NCI-H1436 (cell line): Measurements from ENCODE around the gene ZNF579.

Source experiments
- DNase-seq: peaks from one replicate; lab custom pipeline; 2025; lab: John Stamatoyannopoulos, UW

ZNF579 gene

DNA sequence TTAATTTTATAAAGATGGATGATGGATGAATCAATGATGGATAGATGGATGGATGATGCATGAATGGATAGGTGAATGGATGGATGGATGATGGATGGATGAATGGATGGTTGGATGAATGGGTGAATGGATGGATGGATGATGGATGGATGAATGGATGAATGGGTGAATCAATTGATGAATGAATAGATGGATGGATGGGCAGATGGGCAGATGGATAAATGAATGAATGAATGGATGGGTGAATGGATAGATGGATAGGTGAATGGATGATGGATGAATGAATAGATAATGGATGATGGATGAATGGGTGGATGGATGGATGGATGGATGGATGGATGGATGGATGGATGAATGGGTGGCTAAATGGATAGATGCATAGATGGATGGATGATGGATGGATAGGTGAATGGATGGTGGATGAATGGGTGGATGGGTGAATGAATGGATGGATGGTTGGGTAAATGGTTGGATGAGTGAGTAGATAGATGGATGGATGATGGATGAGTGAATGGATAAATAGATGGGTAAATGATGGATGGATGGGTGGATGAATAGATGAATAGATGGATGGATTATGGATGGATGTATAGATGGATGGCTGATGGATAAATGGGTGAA, 12.8 kb downstream of the ZNF579 start:
- DNase-seq, result no peak

DNA sequence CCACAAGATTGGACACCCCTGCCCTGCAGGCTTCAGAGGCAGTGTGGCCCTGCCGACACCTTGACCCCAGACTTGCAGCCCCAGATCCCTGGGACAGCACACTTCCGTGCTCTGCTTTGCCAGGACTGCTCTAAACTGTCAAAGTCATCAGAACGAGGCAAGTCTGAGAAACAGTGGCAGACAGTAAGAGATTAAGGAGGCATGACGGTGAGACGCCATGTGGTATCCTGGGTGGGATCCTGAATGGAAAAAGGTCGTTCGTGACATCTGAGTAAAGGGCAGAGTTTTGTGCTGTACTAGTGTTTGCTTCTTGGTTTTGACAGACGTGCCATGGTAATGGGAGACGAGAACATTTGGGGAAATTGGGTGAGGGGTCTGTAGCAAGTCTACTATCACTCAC, 13.8 kb downstream of the ZNF579 start:
- DNase-seq, result no peak

DNA sequence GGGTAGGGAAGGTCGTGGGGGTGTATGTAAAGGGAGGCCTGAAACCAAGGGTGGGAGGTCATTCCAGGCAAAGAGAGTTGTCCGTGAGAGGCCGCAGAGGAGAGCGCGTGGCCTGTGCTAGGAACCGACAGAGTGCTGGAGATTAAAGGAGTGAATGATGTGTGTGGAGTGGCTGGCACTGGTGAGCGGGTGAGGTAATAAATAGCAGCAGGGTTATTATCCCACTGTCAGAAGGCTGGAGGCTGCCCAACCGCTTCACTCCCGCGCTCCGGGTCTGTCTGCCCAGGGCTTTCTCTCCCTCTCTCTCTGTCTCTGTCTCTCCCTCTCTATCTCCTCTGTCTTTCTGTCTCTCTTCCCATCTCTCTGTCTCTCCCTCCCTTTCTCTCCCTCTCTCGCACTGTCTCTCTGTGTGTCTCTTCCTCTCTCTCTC, 17.4 kb downstream of the ZNF579 start:
- DNase-seq, result no peak

DNA sequence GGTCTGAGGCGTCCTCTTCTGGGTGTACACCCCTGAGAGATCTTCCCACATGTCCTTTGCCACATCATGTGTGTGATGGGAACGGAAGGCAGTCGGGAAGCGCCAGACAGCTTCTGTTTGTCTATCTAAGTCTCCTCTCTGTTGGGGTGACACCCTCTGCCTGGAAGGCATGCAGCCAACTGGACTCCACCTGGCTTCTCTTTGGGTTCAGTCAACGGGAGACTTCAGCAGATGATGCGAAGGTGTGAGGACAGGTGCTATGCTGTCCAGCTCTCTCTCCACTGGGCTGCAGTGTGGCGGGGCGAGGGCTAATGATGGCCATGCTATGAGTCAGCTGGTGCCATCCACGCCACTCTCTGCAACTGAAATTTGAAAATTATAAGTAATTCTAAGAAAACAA, 21.0 kb downstream of the ZNF579 start:
- DNase-seq, result no peak

DNA sequence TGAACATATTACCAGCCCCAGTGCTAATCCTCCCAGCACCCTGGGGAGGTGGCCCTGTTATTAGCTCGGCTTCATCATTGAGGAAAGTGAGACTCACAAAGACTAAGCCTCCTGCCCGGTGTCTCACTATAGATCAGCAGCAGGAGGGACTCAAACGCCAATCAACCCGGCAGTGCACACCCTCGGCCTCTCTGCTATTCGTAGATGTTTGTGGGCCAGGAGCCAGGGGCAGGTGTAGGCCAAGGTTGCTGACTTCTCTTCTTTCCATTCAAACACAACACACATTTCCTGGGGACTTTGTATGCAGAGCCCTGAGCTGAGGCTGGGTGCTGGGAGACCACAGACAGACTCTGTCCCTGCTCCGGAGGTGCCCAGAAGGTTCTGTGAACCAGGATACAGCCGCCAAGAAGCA, 25.9 kb downstream of the ZNF579 start:
- no peak for DNase-seq

DNA sequence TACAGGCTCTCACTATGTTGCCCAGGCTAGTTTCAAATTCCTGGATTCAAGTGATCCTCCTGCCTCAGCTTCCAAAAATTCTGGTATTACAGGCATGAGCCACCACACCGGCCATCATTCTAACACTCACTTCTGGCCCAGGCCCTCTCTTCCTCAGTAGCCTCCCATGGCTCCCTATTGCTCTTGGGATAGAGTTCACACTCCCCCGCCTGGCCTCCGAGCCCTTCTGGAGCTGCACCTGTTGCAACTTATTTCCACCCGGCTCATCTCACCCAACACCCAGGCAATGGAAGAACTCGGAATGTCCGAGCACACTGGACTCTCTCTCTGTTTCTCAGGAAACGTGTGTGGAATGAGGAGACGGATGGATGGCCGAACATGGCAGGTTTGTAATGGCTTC, 26.3 kb downstream of the ZNF579 start:
- no peak for DNase-seq

DNA sequence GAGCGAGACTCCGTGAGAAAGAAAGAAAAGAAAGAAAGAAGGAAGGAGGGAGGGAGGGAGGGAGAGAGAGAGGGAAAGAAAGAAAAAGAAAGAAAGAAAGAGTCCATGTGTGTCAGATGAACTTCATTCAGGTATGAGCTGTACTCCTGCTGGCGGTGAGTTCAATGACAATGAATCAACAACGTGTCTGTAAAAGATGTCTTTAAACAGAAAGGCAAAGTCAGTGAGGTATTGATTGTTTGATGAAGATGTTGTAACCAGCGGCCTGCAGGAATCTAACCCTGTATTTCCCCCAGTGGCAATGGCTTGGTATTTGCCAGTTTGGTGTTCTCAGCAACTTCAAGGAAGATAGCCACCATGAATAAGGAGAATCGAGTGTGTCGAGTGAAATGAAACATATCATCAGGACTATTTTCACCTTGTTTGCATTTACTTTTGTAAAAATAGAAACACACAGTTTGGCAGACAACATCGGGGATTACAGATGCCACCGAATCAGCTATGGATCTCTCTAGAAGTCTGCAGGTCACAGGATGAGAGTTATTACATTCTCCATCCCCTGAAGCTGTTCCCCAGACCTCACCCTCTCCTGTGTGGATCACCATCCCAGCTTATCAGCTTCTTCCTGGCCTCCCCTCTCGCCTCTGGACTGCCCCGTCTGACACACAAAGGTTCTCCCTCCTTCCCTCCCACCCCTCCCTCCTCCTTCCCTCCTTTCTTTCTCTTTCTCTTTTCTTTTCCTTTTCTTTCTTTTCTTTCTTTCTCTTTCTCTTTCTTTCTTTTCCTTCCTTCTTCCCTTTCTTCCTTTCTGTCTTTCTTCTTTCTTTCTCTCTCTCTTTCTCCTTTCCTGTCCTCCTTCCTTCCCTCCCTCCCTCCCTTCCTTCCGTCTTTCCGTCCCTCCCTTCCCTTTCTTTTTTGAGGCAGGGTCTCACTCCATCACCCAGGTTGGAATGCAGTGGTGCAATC, 27.1 kb downstream of the ZNF579 start:
- DNase-seq, result no peak

DNA sequence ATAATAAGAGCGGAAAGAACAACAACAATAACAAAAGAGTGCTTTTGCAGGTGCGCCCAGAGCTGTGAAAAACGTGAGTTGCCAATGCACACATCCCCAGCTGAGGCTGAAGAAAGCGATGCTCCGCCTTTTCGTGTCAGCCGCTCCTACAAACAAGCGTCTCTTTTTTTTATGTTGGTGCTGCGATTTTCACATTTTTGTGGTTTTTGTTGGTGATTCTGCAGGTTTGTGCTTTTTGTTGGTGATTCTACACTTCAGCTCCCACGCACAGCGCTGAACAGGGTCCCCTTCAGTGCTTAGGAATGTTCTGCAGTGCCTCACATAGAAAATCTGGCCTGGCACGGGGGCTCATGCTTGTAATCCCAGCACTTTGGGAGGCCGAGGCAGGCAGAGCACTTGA, 28.0 kb downstream of the ZNF579 start:
- DNase-seq, result no peak

DNA sequence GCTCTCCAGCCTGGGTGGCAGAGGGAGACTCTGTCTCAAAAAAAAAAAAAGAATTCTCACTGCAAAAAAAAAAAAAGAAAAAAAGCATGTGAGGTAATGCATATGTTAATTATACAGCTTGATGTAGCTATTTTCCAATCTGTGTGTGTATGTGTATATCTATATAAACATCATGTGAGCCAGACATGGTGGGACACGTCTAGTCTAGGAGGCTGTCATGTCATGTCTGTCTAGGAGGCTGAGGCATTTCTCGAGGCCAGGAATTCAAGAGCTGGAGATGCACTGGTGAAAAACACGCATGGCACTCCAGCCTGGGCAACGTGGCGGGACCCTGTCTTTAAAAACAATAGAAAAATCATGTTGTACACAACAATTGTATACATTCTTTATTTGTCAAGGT, 28.4 kb downstream of the ZNF579 start:
- no peak for DNase-seq

DNA sequence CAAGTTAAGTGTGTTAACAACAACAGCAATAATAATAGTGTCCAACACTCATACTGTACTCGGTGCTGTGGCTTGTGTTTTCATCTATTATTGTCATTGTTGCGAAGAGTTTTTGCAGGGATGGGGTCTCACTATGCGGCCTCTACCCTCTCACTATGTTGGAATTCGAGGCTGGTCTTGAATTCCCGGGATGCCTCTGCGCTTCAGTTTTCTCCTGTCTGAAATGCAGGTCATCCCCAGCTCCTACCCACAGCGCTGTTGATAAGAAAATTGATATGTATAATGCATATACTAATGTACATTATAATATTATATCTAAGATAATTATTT, 30.4 kb downstream of the ZNF579 start:
- no peak for DNase-seq

DNA sequence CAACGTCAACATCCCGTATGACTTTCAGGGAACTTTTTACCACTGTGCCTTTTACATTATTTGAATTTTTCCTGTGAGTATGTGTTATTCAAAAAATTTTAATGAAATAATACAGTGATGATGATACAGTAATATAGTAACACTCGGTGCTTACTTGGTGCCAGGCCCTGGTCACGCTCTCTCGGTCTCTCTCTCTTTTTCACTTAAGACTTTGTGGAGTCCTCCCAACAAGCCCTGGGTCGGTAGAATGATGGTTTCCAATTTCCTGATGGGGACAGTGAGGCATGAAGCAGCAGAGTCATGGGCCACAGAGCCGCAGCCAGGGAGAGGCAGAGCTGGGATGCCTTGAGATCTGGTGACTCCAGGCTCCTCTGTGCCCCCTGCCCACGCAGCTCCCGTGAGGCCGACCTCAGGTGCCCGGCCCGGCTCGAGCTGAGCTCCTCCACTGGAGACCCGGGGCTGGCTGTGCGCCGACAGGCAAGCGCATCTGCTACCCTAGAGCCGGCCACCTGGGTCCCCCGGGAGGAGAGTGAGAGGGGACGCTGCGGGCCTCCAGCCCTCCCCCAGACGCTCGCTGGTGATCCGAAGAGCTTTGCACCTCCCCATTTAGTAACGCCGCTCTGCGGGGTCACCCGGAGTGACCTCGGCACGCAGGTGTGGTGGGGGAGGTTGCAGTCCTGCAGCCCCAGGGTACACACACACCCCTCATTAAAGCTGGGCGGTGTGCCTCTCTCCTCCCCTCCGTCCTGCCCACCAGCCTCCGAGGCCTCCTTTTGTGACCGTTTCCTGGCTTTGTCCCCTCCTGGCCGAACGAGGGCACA, 30.9 kb downstream of the ZNF579 start:
- peak; percentile 66 for DNase-seq

DNA sequence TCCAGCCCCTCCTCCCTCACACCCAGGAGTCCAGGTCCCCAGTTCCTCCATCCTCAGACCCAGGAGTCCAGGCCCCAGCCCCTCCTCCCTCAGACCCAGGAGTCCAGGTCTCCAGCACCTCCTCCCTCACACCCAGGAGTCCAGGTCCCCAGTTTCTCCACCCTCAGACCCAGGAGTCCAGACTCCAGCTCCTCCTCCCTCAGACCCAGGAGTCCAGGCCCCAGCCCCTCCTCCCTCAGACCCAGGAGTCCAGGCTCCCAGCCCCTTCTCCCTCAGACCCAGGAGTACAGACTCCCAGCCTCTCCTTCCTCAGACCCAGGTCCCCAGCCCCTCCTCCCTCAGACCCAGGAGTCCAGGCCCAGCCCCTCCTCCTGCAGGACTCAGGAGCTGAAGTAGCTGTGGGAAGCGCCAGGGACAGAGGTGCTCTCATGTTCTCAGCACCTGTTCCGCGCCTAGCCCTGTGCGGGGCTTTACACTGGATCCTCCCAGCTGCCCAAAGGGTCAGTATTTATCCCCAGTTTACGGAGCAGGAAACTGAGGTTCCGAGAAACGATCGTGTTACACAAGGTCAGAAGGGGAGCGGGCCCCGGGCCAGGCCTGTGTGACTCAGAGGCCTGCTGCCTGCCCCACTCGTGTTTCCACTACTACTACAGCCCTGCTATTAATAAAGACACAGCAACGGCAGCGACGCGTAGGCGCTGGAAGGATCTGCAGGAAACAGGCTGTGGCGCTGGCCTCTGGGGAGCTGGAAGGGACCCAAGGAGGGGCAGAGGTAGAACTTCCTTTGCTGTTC, 33.6 kb downstream of the ZNF579 start:
- no peak for DNase-seq

DNA sequence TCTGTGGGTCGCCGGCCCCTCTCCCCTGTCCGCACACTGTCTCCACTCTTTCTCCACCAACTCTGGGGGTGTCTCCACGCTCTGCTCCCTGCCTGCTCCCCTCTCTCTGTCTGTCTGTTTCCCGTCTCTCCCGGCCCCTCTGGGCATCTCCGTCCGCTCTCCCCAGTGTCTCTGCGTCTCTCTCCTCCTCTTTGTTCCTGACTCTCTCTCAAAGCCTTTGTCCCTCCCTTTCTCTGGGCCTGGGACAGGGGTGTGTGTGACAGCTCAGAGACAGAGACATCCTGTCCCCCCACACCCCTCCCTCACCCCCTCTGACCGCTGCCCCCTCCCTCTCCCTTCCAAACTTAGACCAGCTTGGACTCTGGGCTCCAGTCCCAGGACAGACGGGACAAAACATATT, 34.6 kb downstream of the ZNF579 start:
- no peak for DNase-seq

DNA sequence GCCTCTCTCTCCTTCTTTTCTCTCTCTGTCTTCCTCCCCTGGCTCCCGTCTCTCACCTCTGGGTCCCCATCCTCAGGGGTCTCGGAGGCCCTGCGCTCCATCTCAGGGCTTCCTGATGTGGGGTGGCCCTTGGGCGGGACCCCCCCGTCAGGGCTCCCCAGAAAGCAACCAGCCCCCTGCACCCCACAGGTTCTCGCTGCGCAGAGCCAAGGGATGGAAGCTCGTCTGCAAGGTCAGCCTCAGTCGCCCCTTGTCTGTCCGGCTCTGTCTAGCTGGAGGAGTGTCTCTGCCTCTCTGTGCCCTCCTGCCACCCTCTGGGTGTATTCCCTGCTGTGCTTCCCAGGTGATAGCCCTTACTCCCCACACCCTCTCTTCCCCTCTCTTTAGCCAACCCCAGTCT, 35.2 kb downstream of the ZNF579 start, which contains the start of gene SBK3:
TSS of gene SBK3 (minus strand) at position 101 of the 400 bp plus-strand sequence. CDS start at position 101, 0 bp downstream.
- DNase-seq, result no peak

DNA sequence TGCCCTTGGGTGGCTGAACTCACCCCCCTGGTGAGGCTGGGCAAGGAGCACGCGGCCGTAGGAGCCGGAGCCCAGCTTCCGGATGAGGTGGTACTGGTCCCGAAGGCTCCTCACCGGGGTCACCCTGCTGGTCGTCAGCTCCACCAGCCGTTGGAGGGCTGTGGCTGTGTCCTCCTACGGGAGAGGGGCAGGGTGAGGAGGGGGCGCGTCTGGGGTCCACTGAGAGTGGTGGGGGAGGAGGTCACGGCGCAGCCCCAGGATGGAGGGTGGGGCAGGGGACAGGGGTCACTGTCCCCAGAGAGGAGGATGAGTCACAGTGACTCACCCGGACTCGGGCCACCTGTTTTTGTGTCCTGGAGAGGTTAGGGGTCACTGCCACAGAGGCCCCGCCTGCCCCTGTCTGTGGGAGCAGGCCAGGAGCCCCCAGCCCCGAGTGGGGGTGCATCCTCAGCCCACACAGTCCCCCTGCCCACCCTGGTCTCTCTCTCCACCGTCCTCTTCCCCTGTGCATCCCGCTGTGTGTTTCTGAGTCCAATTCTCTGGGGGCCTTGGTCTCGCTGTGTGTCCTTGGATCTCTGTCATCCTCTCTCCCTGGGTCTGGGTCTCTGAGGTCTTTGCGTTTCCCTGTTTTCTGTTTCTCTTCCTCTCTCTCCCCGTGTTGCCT, 35.7 kb downstream of the ZNF579 start:
- no peak for DNase-seq

DNA sequence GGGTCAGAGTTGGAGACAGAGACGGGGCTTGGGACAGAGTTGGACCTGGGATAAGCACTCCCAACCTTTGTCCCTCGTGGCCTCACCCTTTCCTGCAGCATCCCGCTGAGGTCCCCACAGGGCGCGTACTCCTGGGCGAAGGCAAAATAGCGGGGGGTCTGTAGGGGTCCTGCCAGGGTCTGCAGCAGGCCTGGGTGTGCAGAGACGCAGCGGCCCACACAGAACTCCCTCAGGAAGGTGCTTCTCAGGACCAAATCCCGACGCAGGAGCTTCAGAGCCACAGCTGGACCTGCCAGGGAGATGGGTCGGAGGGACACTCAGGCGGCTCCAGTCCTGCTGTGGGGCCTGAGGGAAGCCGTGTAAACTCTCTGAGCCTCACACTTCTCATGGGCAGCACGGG, 36.6 kb downstream of the ZNF579 start:
- DNase-seq, result no peak

DNA sequence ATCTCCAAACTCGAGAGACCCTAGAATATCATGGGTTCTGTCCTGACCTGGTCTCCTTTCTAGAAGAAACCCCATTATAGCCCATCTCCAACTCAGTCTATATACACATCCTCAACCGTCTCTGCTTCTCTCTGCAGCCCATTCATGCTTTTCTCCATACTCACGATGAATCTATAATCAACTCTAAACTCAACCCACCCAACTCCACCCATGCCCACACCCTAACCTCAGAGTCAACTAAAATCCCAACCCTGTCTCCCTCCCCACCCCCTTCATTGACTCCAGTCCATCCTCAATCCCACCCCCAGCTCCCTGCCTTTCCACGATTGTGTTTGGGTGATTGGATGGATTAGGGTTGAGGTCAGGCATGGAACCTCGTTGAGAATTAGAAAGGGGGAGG, 37.1 kb downstream of the ZNF579 start:
- no peak for DNase-seq

DNA sequence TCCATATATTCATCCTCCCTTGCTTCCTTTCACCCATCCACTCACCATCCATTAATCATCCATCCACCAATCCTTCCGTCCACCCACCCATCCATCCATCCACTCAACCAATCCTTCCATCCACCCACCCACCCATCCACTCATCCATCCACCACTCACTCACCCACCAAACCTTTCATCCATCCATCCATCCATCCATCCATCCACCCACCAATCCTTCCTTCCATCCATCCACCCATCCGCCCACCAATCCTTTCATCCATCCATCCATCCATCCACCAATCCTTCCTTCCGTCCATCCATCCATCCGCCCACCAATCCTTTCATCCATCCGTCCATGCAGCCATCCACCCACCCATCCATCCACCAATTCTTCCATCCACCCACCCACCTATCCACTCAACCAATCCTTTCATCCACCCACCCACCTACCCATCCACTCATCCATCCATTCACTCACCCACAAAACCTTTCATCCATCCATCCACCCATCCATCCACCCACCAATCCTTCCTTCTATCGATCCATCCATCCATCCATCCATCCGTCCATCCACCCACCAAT, 38.3 kb downstream of the ZNF579 start:
- no peak for DNase-seq

DNA sequence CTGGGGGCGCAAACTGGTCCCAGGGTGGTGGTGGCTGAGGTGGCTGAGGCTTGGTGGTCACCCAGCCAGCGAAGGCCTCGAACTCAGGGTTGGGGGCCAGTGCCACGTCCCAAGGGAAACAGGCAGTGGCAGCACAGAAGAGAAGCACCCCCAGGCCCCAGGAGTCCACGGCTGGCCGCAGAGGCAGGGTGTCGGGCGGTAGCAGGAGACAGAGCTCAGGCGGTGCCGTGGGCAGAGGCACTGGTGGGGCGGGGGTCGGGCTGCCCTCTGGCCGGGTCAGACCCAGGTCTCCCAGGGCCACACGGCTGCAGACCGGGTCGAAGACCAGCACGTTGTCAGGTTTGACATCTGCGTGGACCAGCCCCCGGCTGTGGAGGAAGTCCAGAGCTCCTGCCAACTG, 39.6 kb downstream of the ZNF579 start:
- DNase-seq, result no peak

DNA sequence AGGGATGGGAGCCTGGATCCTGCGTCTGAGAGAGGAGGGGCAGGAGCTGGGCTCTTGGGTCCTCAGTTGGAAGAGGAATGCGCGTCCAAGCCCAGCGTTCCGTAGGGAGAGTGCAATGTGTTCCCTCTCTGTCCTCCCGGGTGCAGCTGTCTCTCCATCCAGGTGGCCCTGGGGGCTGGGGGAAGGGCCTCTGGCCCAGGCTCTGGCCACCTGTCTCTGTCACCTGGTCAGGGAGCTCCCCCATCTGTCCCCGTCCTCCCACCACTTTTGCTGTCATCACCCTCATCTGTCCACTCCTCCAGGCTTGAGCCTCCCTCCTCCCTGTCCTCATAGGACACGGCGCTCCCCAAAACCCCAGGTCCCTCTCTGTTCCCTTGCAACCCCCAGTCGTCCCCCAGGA, 40.0 kb downstream of the ZNF579 start:
- no peak for DNase-seq
